ENCODE measurements around the gene RFXANK. TPM values are rescaled to one million over a fixed set of nuclear protein-coding genes. Genes with fewer than 3 reads are reported as not detected.
A peak's percentile ranks its signal among the peaks of the same experiment; 100 is the strongest.
"Not testable (repeated sequence)": the region's sequence is repeated elsewhere in the genome, so short reads cannot be mapped to it uniquely, and the experiment has no call there.

RFXANK gene
- polyA plus RNA-seq, 1 donor from 2014 or later: 91.4 TPM

- Mint-ChIP-seq H3K27ac (peak overlapping the region in 1 of 3 donors; percentile 57), H3K9me3 (peaks cover 0 to 2% (median 0%) of the 10 kb centered on the region in 3 donors), H3K27me3 (peaks cover 4% of the 10 kb centered on the region), H3K4me3 (peak overlapping the region in 1 of 4 donors; percentile 61), H3K4me1 (peaks cover 22 to 33% (median 28%) of the 10 kb centered on the region in 3 donors), H3K36me3 (peaks cover 2% of the 10 kb centered on the region)
These were observed 32.5 kb upstream of the RFXANK start for GRCh38 chr19:19159534-19159933.

DNA sequence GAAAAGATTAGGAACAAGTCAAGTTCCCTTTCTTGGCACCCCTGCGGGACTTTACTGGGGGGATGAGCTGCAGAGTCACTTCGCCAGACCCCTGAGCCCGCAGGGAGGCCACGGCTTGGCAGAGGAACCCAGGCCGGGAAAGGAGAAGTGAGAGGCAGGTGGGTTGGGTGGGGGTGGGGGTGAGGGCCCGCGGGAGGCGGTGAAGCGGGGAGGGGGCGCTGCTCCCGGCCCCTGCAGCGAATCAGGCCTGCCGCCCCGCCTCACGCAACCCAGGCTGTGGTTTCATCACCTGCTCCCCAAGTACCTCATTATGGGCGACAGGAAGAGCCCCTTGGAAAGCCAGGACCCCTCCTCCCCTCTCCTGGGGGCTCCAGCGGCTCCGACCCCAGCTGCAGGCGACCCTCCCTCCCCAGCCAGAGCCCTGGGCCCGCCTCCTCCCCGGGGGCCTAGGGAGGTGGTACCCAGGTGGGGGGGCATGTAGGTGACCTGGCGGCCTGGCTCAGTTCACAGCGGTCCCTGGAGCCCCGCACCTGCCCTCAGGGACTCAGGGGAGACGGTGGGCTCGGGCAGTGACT is 31.5 kb upstream of the RFXANK start:
- H3K9me3 Mint-ChIP-seq: no peaks in the 10 kb centered on the region
- peak overlapping the region in 3 of 4 donors; percentile 57 to 87 (median 72) for H3K4me3 Mint-ChIP-seq
- H3K36me3 Mint-ChIP-seq: peaks cover 2% of the 10 kb centered on the region
- peaks cover 4% of the 10 kb centered on the region for H3K27me3 Mint-ChIP-seq
- H3K4me1 Mint-ChIP-seq: peaks cover 12 to 26% (median 23%) of the 10 kb centered on the region in 3 donors
- peak overlapping the region in 2 of 3 donors; percentile 50 to 57 for H3K27ac Mint-ChIP-seq

GRCh38 chr19:19162495-19162894 is 29.6 kb upstream of the RFXANK start:
- peaks cover under 1% of the 10 kb centered on the region for H3K27me3 Mint-ChIP-seq
- peaks cover 0 to 18% (median 16%) of the 10 kb centered on the region in 3 donors for H3K4me1 Mint-ChIP-seq
- H3K36me3 Mint-ChIP-seq: peaks cover 1% of the 10 kb centered on the region
- H3K27ac Mint-ChIP-seq: peak overlapping the region in 2 of 3 donors; percentile 27 to 46
- no peak overlapping the region for H3K4me3 Mint-ChIP-seq
- H3K9me3 Mint-ChIP-seq: no peaks in the 10 kb centered on the region

DNA sequence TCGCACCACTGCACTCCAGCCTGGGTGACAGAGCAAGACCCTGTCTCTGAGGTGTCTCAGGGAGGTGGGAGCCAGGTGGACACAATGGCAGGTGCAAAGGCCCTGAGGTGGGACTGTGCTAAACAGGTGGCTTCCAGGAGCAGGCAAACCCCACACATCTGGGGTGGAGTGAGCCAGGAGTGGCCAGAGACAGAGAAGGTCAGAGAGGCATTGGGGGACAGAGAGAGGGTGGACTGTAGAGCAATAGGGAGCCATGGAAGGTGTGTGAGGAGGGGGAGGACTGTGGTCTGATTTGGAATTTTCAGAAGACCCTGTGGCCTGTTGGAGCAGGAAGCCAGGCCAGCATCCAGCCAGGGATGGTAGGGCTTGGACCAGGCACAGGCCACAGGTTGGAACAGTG is 26.7 kb upstream of the RFXANK start:
- Mint-ChIP-seq H3K4me1 (peaks cover 9 to 21% (median 19%) of the 10 kb centered on the region in 3 donors), H3K36me3 (peaks cover 1% of the 10 kb centered on the region), H3K9me3 (no peaks in the 10 kb centered on the region), H3K27ac (no peak overlapping the region), H3K27me3 (peaks cover 2% of the 10 kb centered on the region), H3K4me3 (peak overlapping the region in 1 of 4 donors; percentile 58)

DNA sequence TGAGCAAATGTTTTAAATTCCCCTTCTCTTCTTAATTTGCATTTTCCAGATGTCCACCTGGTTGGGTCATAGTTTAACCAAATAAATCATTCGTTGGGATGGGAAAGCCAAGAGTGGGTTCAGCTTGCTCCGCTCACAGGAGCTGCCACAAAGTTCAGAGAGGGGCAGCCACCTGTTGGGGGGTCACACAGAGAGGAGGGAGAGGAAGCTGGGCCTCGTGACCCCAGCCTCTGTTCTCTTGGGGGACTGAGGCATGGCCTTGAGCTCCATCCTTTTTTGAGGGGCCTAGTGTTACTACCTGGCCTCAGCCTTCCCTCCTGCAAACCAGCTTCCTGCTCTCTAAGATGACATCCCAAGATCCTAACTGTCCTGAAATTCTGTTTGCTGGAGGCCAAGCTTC is 24.4 kb upstream of the RFXANK start:
- peaks cover 16 to 20% (median 17%) of the 10 kb centered on the region in 3 donors for H3K4me1 Mint-ChIP-seq
- H3K27ac Mint-ChIP-seq: no peak overlapping the region
- peaks cover 15% of the 10 kb centered on the region for H3K27me3 Mint-ChIP-seq
- no peaks in the 10 kb centered on the region for H3K9me3 Mint-ChIP-seq
- H3K36me3 Mint-ChIP-seq: peaks cover 1% of the 10 kb centered on the region
- H3K4me3 Mint-ChIP-seq: peak overlapping the region in 1 of 4 donors; percentile 47

GRCh38 chr19:19169236-19170052 is 22.6 kb upstream of the RFXANK start:
- Mint-ChIP-seq H3K4me3 (peak overlapping the region; percentile 14 to 95 (median 72)), H3K27ac (peak overlapping the region in 2 of 3 donors; percentile 67 to 75), H3K9me3 (no peaks in the 10 kb centered on the region), H3K27me3 (peaks cover 15% of the 10 kb centered on the region), H3K4me1 (peaks cover 16 to 17% (median 16%) of the 10 kb centered on the region in 3 donors), H3K36me3 (no peaks in the 10 kb centered on the region)

DNA sequence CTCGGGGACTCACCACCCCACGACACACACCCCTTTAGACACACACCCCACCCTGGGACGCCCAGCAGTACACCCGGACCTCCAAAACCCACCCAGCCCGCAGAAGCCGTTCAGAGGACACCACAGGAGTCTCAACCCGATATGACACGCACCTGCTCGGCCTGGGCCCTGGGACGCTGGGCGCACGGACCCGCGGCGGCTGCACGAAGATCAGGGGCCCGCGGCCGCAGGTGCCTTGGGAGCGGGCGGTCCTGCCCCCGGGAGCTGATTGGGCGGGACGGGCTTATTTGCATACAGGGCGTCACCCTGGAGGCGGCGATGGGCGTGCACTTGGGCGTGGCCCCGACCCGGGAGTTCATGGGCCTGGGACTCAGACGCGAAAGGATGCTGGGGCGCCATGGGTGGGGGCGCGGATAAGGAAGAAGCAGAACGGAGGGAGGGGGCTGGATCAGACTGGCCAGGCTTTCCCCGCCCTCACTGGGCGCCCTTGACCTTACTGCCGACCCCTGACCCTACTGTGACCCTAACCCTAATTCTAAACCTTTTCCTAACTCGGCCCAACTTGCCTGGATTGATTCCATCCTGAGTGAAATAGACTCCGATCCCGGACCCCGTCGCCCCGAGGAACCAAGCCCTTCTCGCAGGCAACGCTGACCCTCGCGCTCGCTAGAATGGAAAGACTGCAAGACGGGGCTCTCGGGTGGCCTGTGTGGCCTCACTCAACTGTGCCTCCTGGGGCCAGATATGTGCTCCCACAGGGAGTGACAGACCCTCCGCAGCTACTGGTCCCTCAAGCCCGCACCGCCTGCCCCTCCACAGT is 21.8 kb upstream of the RFXANK start, which contains the start of gene MEF2B:
MEF2B (minus strand) TSS at position 211 of the 820 bp plus-strand sequence. CDS start 19,528 bp downstream, outside the sequence.
- Mint-ChIP-seq H3K4me1 (peaks cover 18 to 22% (median 21%) of the 10 kb centered on the region in 3 donors), H3K27me3 (peaks cover 15% of the 10 kb centered on the region), H3K27ac (peak within 1 kb of the TSS in 2 of 3 donors; percentile 75 to 84), H3K4me3 (peak within 1 kb of the TSS; percentile 60 to 95 (median 72)), H3K9me3 (no peaks in the 10 kb centered on the region), H3K36me3 (no peaks in the 10 kb centered on the region)

DNA sequence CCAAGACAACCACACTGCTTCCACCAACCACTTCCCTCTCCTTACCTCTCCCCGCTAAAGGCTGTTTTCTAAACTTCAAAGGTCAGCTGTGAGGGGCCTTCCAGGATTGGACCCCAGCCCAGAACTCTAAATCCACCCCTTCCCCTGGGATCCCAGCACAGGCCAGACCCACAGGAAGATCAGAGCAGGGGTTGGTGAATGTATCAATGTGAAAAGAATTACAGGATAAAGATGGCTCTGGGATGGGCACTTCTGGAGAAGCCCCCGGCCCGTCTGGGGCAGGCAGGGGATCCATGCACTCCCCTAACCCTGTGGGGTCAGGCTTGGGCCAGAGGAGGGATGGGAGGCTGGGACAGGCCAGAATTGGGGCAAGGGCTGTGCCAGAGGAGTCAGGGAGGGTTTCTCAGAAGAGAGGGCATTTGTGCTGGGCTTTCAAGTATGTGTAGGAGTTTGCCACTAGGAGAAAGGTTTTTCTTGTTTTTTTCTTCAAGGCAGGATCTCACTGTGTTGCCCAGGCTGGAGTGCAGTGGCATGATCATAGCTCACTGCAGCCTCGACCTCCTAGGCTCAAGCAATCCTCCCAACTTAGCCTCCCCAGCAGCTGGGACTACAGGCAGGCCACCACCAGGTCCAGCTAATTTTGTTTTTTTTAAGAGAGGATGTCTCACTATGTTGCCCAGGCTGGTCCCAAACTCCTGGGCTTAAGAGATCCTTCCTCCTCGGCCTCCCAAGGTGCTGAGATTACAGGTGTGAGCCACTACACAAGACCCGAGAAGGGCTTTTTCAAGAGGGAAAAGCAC is 21.0 kb upstream of the RFXANK start:
- peak overlapping the region in 1 of 3 donors; percentile 84 for H3K27ac Mint-ChIP-seq
- H3K9me3 Mint-ChIP-seq: no peaks in the 10 kb centered on the region
- H3K36me3 Mint-ChIP-seq: no peaks in the 10 kb centered on the region
- H3K4me3 Mint-ChIP-seq: peak overlapping the region in 2 of 4 donors; percentile 60 to 91
- peaks cover 15% of the 10 kb centered on the region for H3K27me3 Mint-ChIP-seq
- peaks cover 18 to 22% (median 21%) of the 10 kb centered on the region in 3 donors for H3K4me1 Mint-ChIP-seq

DNA sequence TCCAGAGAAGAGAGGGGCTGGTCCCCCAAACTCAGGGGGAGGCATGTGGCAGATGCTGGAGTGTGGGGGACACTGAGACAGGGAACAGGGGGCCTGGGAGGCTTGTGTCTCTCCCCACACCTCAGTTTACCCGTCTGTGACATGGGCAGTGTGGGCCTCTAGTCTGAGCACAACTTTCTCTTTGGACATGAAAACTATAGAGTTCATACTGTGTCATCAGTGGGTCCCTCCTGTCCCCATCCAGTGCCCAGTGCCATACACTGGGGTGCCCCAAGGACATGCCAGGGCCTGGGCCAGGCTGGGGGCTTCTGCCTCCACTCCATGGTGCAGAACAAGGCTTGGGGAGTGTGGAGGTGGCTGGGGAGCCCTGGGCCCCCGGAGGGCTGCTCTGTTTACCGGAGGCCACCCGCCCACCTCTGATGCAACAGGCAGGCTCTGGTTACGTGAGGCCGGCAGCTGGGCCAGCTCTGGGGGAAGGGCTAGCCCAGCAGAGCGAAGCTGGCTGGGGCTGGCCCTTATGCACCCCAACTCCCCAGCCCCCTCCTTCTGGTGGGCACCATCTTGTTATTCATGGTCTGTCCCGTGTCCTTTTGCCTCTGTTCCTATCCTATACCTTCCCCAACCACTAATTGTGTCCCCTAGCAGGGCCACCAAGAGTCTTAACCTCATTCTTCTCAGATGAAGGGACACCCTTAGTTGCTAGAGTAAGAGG is 20.1 kb upstream of the RFXANK start:
- no peak overlapping the region for H3K27ac Mint-ChIP-seq

DNA sequence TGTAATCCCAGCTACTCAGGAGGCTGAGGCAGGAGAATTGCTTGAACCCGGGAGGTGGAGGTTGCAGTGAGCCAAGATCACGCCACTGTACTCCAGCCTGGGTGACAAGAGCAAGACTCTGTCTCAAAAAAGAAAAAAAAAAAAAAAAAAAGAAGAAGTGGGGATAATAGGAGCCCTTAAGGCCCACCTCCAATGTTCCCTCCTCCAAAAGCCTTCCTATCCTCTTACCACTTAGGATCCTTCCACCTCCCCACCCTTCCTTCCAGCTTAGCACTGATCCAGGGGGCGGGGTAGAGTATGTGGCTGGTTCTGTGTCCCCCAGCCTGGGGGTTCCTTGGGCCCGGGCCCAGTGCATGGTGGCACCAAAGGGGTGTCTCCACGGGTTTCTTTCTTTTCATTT is 18.8 kb upstream of the RFXANK start:
- not testable (repeated sequence) for H3K36me3 Mint-ChIP-seq, H3K9me3 Mint-ChIP-seq, H3K27ac Mint-ChIP-seq, H3K4me3 Mint-ChIP-seq
- Mint-ChIP-seq H3K4me1 (peaks cover 15 to 21% (median 19%) of the 10 kb centered on the region in 3 donors), H3K27me3 (peaks cover 15% of the 10 kb centered on the region)

More for the DNA sequence above, 20.1 kb upstream of the RFXANK start:
- Mint-ChIP-seq H3K27me3 (peaks cover 15% of the 10 kb centered on the region), H3K4me1 (peaks cover 18 to 22% (median 21%) of the 10 kb centered on the region in 3 donors), H3K36me3 (no peaks in the 10 kb centered on the region), H3K4me3 (no peak overlapping the region), H3K9me3 (no peaks in the 10 kb centered on the region)

- no peaks in the 10 kb centered on the region for H3K27me3 Mint-ChIP-seq
- H3K27ac Mint-ChIP-seq: peak overlapping the region in 2 of 3 donors; percentile 53 to 82
- peaks cover 2 to 5% (median 4%) of the 10 kb centered on the region in 3 donors for H3K4me1 Mint-ChIP-seq
- H3K4me3 Mint-ChIP-seq: no peak overlapping the region
- H3K9me3 Mint-ChIP-seq: no peaks in the 10 kb centered on the region
- H3K36me3 Mint-ChIP-seq: peaks cover 4% of the 10 kb centered on the region
These were observed 15.1 kb upstream of the RFXANK start for GRCh38 chr19:19176950-19177349.

DNA sequence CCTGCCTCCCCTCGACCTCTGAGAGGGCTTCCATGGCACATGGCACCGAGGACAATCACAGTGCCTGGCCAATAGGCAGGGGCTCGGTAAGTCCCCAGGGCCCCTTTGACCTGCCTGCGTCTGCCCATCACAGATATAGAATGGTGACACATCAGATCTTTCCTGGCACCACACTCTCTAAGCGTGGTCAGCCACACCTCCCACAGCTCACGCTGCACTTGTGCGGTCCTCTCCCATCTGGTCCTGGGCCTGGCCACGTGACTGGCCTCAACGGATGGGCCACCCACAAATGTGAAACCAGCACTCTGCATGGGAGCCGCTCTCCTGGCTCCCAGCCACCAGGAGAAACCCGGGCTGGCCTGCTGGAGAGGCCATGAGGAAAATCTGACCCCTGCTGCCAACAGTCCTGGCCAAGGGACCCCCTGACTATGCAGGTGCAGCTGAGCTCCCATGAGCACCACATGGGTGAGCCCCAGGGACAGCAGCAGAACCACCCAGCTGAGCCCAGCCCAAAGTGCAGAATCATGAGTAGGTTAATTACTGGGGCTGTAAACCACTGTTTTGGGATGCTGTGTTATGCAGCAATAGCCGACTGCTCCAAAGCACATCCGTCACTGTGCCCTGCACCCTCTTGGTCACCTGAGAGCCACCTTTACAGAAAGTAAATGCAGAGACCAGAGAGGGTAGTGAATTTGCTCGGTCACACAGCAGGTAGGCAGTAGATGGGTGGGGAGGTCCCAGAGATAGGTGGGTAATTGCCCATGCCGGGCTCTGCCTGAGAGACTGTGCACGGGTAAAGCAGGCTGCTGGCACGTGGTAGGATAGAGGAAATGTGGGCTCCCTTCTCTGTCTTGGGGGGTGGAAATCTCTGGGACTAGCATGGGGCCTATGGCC is 12.3 kb upstream of the RFXANK start:
- H3K9me3 Mint-ChIP-seq: no peaks in the 10 kb centered on the region
- H3K27me3 Mint-ChIP-seq: no peaks in the 10 kb centered on the region
- no peak overlapping the region for H3K4me3 Mint-ChIP-seq
- peaks cover 4% of the 10 kb centered on the region for H3K36me3 Mint-ChIP-seq
- H3K27ac Mint-ChIP-seq: no peak overlapping the region
- H3K4me1 Mint-ChIP-seq: peaks cover 4 to 5% (median 4%) of the 10 kb centered on the region in 3 donors
